HepG2 (cell line): ENCODE results near the gene SAPCD2. TPM values are rescaled to one million over a fixed set of nuclear protein-coding genes. Genes with fewer than 3 reads are reported as not detected.

Source experiments
- AGO2 ChIP-seq: fragments of 200-400 bp; formaldehyde crosslinking; optimal IDR thresholded peaks from 2 replicates; pipeline ENCODE3; 2017; ENCODE audit warnings: mild to moderate bottlenecking, low read depth, low read length, moderate library complexity
- HINFP ChIP-seq: sonication (generic); formaldehyde crosslinking; IDR thresholded peaks from 2 replicates; pipeline ENCODE4 v1.4.0; 2020; ENCODE audit warnings: low read depth, mild to moderate bottlenecking, missing genetic modification reagents
- IRF2 ChIP-seq: IDR thresholded peaks from 2 replicates; pipeline ENCODE4 v1.6.1; 2018; ENCODE audit warnings: missing genetic modification reagents, missing compliant biosample characterization
- KLF13 ChIP-seq: sonication (generic); formaldehyde crosslinking; IDR thresholded peaks from 2 replicates; pipeline ENCODE4 v1.4.0; 2020; ENCODE audit warnings: mild to moderate bottlenecking, missing genetic modification reagents
- MYPOP ChIP-seq: sonication (generic); formaldehyde crosslinking; IDR thresholded peaks from 2 replicates; pipeline ENCODE4 v1.8.1; 2023; ENCODE audit warnings: mild to moderate bottlenecking, moderate library complexity, missing genetic modification reagents
- POLR2A ChIP-seq, 2 experiments: IDR thresholded peaks; 2 replicates each; pipeline ENCODE4 v1.6.1; 2011; ENCODE audit warnings: low read depth in 2 of 2, low read length in 2 of 2, mild to moderate bottlenecking in 1 of 2, moderate library complexity in 1 of 2; ENCODE audit not compliant: insufficient read depth in 1 of 2
- TFDP1 ChIP-seq: IDR thresholded peaks from 2 replicates; pipeline ENCODE4 v1.6.1; 2016; ENCODE audit warnings: missing compliant biosample characterization, missing genetic modification reagents, borderline replicate concordance
- TMF1 ChIP-seq: sonication (generic); formaldehyde crosslinking; IDR thresholded peaks from 2 replicates; pipeline ENCODE4 v1.8.1; 2022; ENCODE audit warnings: low read depth, missing genetic modification reagents
- WIZ ChIP-seq: sonication (generic); formaldehyde crosslinking; IDR thresholded peaks from 2 replicates; pipeline ENCODE4 v1.5.1; 2020; ENCODE audit warnings: mild to moderate bottlenecking, missing genetic modification reagents
- YEATS4 ChIP-seq: sonication (generic); formaldehyde crosslinking; IDR thresholded peaks from 2 replicates; pipeline ENCODE4 v1.4.0; 2020; ENCODE audit warnings: missing genetic modification reagents, borderline replicate concordance
- ZBTB10 ChIP-seq: sonication (generic); formaldehyde crosslinking; IDR thresholded peaks from 2 replicates; pipeline ENCODE4 v1.4.0; 2020; ENCODE audit warnings: missing genetic modification reagents, borderline replicate concordance
- ZFYVE20 ChIP-seq: sonication (generic); formaldehyde crosslinking; IDR thresholded peaks from 2 replicates; pipeline ENCODE4 v1.8.0; 2023; ENCODE audit warnings: low read depth, mild to moderate bottlenecking, moderate library complexity, missing genetic modification reagents, borderline replicate concordance
- ZNF362 ChIP-seq: sonication (generic); formaldehyde crosslinking; IDR thresholded peaks from 2 replicates; pipeline ENCODE4 v1.4.0; 2020; ENCODE audit warnings: missing genetic modification reagents, mild to moderate bottlenecking, borderline replicate concordance
- ZNF431 ChIP-seq: sonication (generic); formaldehyde crosslinking; IDR thresholded peaks from 2 replicates; pipeline ENCODE4 v1.9.0; 2022; ENCODE audit warnings: missing genetic modification reagents, low read depth, mild to moderate bottlenecking, borderline replicate concordance
- ZNF441 ChIP-seq: sonication (generic); formaldehyde crosslinking; IDR thresholded peaks from 2 replicates; pipeline ENCODE4 v1.7.0; 2021; ENCODE audit warnings: missing genetic modification reagents, borderline replicate concordance
- ZNF780A ChIP-seq: sonication (generic); formaldehyde crosslinking; IDR thresholded peaks from 2 replicates; pipeline ENCODE4 v1.8.0; 2022; ENCODE audit warnings: mild to moderate bottlenecking, missing genetic modification reagents, moderate library complexity
- polyA plus RNA-seq, 8 experiments: library from polyadenylated mRNA; depleted of rRNA in 3 of 8; stranded (reverse) in 7 of 8; unstranded in 1 of 8; fragments of >200 nt; fragmentation: Illumina TruSeq in 4 of 8; extraction: Trizol in 4 of 8; gene quantifications; 2 replicates each; pipeline versions ENCODE4 v1.2.1 to v1.2.3, GENCODE V29; 2011 to 2016; ENCODE audit warnings: low read depth in 4 of 8, missing spikeins in 1 of 8, mixed read lengths in 1 of 8; ENCODE audit not compliant: insufficient read depth in 1 of 8
- total RNA-seq, 5 experiments: library from RNA; depleted of rRNA; stranded (reverse); fragments of >200 nt; fragmentation: Illumina TruSeq; extraction: Trizol; gene quantifications; 2 replicates each; pipeline ENCODE4 v1.2.3, GENCODE V29; 2016; ENCODE audit warnings: low read depth in 1 of 5

The SAPCD2 gene
- total and polyA plus RNA-seq, 2 of the 13 experiments (the other 11 are each of a cell fraction or from before 2014, with no cell fraction given): 21.9 to 42.8 TPM

GRCh38 chr9:137085920-137086530, 15.7 kb upstream of the SAPCD2 start (continued):
- peak; percentile 46; the same call in 1 of the 2 replicates for TF ChIP-seq HINFP (CRISPR knock-in tag)
- TF ChIP-seq ZNF780A (CRISPR knock-in tag): no peak
- TF ChIP-seq KLF13 (CRISPR knock-in tag): 0 out of 2 replicates have a peak, but pooled peaks have one; percentile 26
- no peak for TF ChIP-seq TMF1 (CRISPR knock-in tag)
- no peak for TF ChIP-seq WIZ (CRISPR knock-in tag)
- TF ChIP-seq ZBTB10: 0 out of 2 replicates have a peak, but pooled peaks have one; percentile 22
- 0 out of 2 replicates have a peak, but pooled peaks have one; percentile 35 for TF ChIP-seq TFDP1 (CRISPR knock-in tag)
- no peak for TF ChIP-seq ZFYVE20
- peak; percentile 7; the same call in 1 of the 2 replicates for TF ChIP-seq ZNF441 (CRISPR knock-in tag)
- peak; percentile 95 for TF ChIP-seq AGO2
- no peak for TF ChIP-seq YEATS4 (CRISPR knock-in tag)
- peak in 1 of 2 experiments; percentile 56; a peak in 2 of 4 replicates for TF ChIP-seq POLR2A (IDR thresholded peaks at IDR 0.05; ENCODE audit: insufficient read depth in 1 of 2, low read depth in 2 of 2, low read length in 2 of 2)
- TF ChIP-seq IRF2 (CRISPR knock-in tag): no peak
- peak; percentile 8; the same call in 1 of the 2 replicates for TF ChIP-seq MYPOP
- peak; percentile 32; the same call in 1 of the 2 replicates for TF ChIP-seq ZNF431 (CRISPR knock-in tag)
- 0 out of 2 replicates have a peak, but pooled peaks have one; percentile 41 for TF ChIP-seq ZNF362 (CRISPR knock-in tag)
